Activated CD8-positive, alpha-beta T cell treated with anti-CD3 and anti-CD28 coated beads for 36 hours (primary cell): ENCODE results near the gene SLC35F4. TPM values are rescaled to one million over a fixed set of nuclear protein-coding genes. Genes with fewer than 3 reads are reported as not detected.
"Not testable (repeated sequence)": the region's sequence is repeated elsewhere in the genome, so short reads cannot be mapped to it uniquely, and the experiment has no call there.

Experiments
- ATAC-seq: fragments of 200-7000 bp; cut with Tn5 transposase; one replicate; pipeline ENCODE4 v1.10.0; 2021; ENCODE audit warnings: mild to moderate bottlenecking, moderate library complexity
- CTCF ChIA-PET: fragments of 350-600 bp; sonication (Branson Sonifier 250); formaldehyde crosslinking; loops from one replicate; lab custom pipeline; 2021; ENCODE audit warnings: antibody characterized with exemption; lab: Charles Lee
- POLR2A ChIA-PET: fragments of 350-600 bp; sonication (Branson Sonifier 250); formaldehyde crosslinking; loops from one replicate; lab custom pipeline; 2021; ENCODE audit warnings: antibody characterized with exemption; lab: Charles Lee
- DNase-seq: peaks from one replicate; pipeline ENCODE4 v3.0.0-alpha.2; 2020
- H3K27ac Mint-ChIP-seq: one replicate; pipeline ENCODE4 v1.8.0; 2021; ENCODE audit warnings: mild to moderate bottlenecking, mixed read lengths
- H3K27me3 Mint-ChIP-seq: one replicate; pipeline ENCODE4 v1.8.0; 2021; ENCODE audit warnings: mixed read lengths
- H3K36me3 Mint-ChIP-seq: one replicate; pipeline ENCODE4 v1.8.0; 2021; ENCODE audit warnings: low read depth, mixed read lengths
- H3K4me1 Mint-ChIP-seq: one replicate; pipeline ENCODE4 v1.8.0; 2021; ENCODE audit warnings: low read depth, mixed read lengths
- H3K4me3 Mint-ChIP-seq: one replicate; pipeline ENCODE4 v1.8.0; 2021; ENCODE audit warnings: mild to moderate bottlenecking, moderate library complexity, mixed read lengths
- H3K9me3 Mint-ChIP-seq: one replicate; pipeline ENCODE4 v1.8.0; 2021; ENCODE audit warnings: mixed read lengths
- intact Hi-C: fragments of 100-400 bp; cut with micrococcal nuclease; formaldehyde crosslinking; loops from one replicate; pipeline ENCODE4 v1.10.0; 2022
- total RNA-seq, 2 experiments: library from RNA; stranded (reverse); gene quantifications; one replicate each; pipeline ENCODE4 v1.2.3, GENCODE V29; 2021
- TF ChIP-seq, protein P1 (sequence below): fragments of 200-600 bp; IDR thresholded peaks from one replicate; pipeline ENCODE4 v1.8.0; 2022; ENCODE audit warnings: antibody characterized with exemption, mild to moderate bottlenecking

Gene SLC35F4
- total RNA-seq, 2 experiments from 2014 or later, result not detected

DNA sequence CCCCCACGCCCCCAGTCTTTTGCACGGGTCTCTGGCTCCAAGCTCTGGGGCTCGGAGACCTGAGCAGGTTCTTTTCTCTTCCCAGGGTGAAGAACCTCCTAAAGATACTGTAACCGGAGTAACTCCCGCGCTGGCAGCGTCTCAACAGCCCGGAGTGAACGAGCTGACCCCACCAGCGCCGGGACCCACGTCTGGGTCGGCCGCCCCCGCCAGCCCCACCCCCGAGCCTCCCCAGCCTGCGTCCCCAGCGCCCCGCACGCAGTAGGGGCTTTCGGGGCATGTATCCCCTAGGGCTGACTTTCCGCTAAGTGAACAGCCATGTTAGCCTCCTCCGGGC lies 858 bp downstream of the SLC35F4 start:
- CTCF ChIA-PET, result no interaction called here

DNA sequence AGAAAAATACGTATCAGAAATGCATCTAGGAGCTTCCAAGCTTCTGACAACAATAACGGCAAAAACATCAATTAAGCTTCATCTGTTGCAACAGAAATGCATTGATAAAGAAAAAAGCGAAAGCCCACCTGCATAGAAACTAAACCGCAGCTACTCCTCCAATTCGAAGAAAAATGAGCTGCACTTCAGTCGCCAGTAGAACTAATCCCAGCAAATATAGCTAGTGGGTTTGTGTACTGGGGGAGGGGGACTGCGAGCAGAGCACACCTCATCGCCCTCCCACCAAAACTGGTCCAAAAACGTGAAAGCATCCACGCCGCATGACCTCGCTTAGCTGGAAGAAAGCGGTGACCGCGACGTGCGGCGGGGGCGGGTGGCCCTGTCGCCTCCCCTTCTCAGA lies 1.2 kb downstream of the SLC35F4 start:
- intact Hi-C loops, result no loop called here
- no peaks in the 10 kb centered on the region for H3K9me3 Mint-ChIP-seq
- H3K36me3 Mint-ChIP-seq, result no peaks in the 10 kb centered on the region
- no peak for DNase-seq
- H3K4me3 Mint-ChIP-seq, result no peak overlapping the region
- no peak for ATAC-seq
- ChIA-PET CTCF (no interaction called here), POLR2A (no interaction called here)
- peaks cover 17% of the 10 kb centered on the region for H3K27me3 Mint-ChIP-seq
- H3K4me1 Mint-ChIP-seq, result no peaks in the 10 kb centered on the region
- TF ChIP-seq, protein P1, sequence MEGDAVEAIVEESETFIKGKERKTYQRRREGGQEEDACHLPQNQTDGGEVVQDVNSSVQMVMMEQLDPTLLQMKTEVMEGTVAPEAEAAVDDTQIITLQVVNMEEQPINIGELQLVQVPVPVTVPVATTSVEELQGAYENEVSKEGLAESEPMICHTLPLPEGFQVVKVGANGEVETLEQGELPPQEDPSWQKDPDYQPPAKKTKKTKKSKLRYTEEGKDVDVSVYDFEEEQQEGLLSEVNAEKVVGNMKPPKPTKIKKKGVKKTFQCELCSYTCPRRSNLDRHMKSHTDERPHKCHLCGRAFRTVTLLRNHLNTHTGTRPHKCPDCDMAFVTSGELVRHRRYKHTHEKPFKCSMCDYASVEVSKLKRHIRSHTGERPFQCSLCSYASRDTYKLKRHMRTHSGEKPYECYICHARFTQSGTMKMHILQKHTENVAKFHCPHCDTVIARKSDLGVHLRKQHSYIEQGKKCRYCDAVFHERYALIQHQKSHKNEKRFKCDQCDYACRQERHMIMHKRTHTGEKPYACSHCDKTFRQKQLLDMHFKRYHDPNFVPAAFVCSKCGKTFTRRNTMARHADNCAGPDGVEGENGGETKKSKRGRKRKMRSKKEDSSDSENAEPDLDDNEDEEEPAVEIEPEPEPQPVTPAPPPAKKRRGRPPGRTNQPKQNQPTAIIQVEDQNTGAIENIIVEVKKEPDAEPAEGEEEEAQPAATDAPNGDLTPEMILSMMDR, result no peak
- no peak overlapping the region for H3K27ac Mint-ChIP-seq

More for the DNA sequence above, 858 bp downstream of the SLC35F4 start:
- TF ChIP-seq, protein P1, result no peak
- H3K4me1 Mint-ChIP-seq, result no peaks in the 10 kb centered on the region
- DNase-seq (no peak), ATAC-seq (no peak)
- intact Hi-C loops, result no loop called here
- peaks cover 17% of the 10 kb centered on the region for H3K27me3 Mint-ChIP-seq
- no peak overlapping the region for H3K27ac Mint-ChIP-seq
- no peaks in the 10 kb centered on the region for H3K36me3 Mint-ChIP-seq
- no peak overlapping the region for H3K4me3 Mint-ChIP-seq
- POLR2A ChIA-PET, result no interaction called here
- no peaks in the 10 kb centered on the region for H3K9me3 Mint-ChIP-seq

DNA sequence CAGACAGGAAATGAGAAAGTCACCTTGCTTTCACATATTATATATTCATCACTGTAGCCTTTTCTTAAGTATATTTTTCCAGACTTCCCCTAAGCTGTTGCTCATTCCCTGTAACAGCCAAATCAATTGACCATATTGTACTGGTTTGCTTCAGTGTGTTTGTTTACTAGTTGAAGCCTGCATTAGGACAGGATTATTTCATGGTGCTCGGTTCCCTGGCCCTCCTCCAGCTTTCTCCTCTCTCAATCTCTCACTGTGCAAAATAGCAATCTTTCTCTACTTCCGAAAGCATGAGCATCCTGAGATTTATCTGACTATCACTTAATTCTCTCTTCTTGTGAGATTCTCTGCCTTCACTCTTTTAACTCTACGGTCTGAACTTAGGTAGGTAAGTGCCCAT lies 2.4 kb downstream of the SLC35F4 start:
- ChIA-PET CTCF (no interaction called here), POLR2A (no interaction called here)
- ATAC-seq (no peak), DNase-seq (no peak)
- Mint-ChIP-seq H3K36me3 (no peaks in the 10 kb centered on the region), H3K27ac (no peak overlapping the region), H3K9me3 (no peaks in the 10 kb centered on the region), H3K4me3 (no peak overlapping the region), H3K27me3 (peaks cover 17% of the 10 kb centered on the region), H3K4me1 (no peaks in the 10 kb centered on the region)
- intact Hi-C loops, result no loop called here
- TF ChIP-seq, protein P1, result no peak

DNA sequence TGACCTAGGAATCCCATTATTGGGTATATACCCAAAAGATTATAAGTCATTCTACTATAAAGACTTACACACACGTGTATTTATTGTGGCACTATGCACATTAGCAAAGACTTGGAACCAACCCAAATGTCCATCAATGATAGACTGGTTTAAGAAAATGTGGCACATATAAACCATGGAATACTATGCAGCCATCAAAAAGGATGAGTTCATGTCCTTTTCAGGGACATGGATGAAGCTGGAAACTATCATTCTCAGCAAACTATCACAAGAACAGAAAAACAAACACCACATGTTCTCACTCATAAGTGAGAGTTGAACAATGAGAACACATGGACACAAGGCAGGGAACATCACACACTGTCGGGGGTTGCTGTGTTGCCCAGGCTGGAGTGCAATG lies 10.2 kb downstream of the SLC35F4 start:
- intact Hi-C loops, DNase-seq, ATAC-seq, H3K4me3 Mint-ChIP-seq, H3K36me3 Mint-ChIP-seq, H3K27ac Mint-ChIP-seq, H3K9me3 Mint-ChIP-seq, POLR2A ChIA-PET, H3K27me3 Mint-ChIP-seq, H3K4me1 Mint-ChIP-seq: not testable (repeated sequence)
- CTCF ChIA-PET, result interaction anchor here (1.1 to 1.2 kb wide), 2 partner anchors 11 to 40 kb away, joined by 3 read pairs; no protein-coding TSS in a partner anchor

DNA sequence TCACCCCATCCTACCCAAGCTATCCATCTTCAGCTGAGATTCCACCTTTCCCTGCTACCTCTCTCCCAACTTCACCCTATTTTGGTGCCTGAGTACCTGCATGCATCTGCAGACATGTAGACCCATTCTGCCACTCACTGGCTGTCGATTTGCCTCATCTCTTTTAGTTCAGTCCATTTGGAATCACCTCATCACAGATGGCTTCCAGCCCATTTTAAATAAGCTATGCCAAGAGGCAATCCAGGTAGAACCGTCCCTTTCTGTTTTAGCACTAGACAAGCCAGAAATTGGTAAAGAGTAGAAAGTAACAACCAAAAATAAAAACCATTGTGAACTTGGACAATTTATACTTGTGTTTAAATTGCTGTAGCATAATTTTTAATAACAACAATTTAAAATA lies 11.3 kb downstream of the SLC35F4 start:
- no peak overlapping the region for H3K27ac Mint-ChIP-seq
- no peaks in the 10 kb centered on the region for H3K36me3 Mint-ChIP-seq
- H3K4me1 Mint-ChIP-seq, result no peaks in the 10 kb centered on the region
- no peak overlapping the region for H3K4me3 Mint-ChIP-seq
- peaks cover 3% of the 10 kb centered on the region for H3K9me3 Mint-ChIP-seq
- peaks cover 3% of the 10 kb centered on the region for H3K27me3 Mint-ChIP-seq
- ChIA-PET CTCF (no interaction called here), POLR2A (no interaction called here)
- intact Hi-C loops, result no loop called here
- TF ChIP-seq, protein P1, result no peak
- ATAC-seq, result no peak
- no peak for DNase-seq

DNA sequence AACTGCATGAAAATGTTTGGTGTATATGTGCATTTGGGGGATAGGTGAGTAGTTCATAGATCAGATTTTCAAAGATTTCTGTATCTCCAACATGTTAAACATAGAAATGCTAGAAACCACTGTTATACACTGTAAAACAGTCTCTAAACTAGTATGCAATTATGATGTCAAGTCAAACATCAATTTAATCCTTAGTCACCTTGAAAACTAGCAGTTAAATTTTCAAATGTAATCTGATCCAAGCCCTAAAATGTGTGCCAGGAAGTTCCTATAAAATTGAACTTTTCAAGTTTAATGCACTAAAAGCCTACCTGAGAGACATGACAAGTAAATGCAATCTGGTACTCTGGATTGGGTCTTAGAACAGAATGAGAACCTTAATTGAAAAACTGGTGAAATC lies 14.5 kb downstream of the SLC35F4 start:
- no peak for DNase-seq
- CTCF ChIA-PET, result no interaction called here

More for the DNA sequence above, 14.5 kb downstream of the SLC35F4 start:
- Mint-ChIP-seq H3K4me3 (no peak overlapping the region), H3K27ac (no peak overlapping the region), H3K9me3 (peaks cover 3% of the 10 kb centered on the region), H3K4me1 (no peaks in the 10 kb centered on the region), H3K27me3 (peaks cover 3% of the 10 kb centered on the region), H3K36me3 (no peaks in the 10 kb centered on the region)
- POLR2A ChIA-PET, result no interaction called here
- TF ChIP-seq, protein P1, result no peak
- no peak for ATAC-seq
- intact Hi-C loops, result no loop called here
